ENCODE data around the gene PRR19.

The PRR19 gene

GRCh38 chr19:42349378-42350107 is 47.6 kb downstream of the PRR19 start:
- DNase-seq (ENCODE audit: low read depth, low spot score) = no peak

DNA sequence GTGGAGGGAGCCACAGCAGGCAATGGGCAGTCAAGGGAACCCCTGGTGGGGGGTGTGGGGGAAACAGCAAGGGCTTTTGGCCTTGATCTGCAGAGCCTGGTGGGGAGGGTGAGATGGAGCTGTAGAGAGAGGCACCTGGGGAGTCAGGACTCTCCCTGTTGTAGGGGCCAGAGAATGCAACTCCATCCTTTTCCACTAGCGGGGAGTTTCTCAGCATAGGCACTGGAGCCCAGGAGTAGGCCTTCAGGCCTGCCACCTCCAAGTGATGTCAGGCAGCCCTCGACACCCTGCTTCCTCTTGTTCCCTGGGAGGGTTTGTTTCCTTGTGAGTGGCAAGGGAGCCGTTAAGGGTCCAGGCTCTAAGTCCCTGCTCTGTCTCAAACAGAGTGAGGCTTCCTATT is 48.5 kb downstream of the PRR19 start:
- DNase-seq (ENCODE audit: low read depth, low spot score) = no peak

DNA sequence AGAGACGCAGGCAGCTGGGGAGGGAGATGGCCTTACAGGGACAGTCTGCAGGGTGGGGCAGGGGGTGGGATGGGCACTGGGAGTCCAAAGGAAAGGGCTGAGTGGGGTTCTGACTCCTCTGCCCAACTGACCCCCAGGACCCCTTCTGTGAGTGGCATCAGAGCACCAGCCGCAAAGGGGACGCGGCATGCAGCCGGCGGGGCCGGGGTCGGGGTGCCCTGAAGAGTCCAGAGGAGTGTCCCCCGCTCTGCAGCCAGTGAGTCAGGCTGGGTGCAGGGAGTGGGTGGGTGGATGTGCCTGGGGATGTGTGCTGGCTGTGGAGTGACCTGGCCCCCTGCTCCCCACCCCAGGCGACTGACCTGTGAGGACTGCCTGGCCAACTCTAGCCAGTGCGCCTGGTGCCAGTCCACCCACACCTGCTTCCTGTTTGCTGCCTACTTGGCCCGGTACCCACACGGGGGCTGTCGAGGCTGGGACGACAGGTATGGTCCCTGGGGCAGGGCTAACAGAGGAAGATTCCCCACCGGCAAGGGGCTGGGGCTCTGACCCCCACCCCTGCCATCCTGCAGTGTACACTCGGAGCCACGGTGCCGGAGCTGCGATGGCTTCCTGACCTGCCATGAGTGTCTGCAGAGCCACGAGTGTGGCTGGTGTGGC is 49.3 kb downstream of the PRR19 start:
- DNase-seq (ENCODE audit: low read depth, low spot score) = no peak

DNA sequence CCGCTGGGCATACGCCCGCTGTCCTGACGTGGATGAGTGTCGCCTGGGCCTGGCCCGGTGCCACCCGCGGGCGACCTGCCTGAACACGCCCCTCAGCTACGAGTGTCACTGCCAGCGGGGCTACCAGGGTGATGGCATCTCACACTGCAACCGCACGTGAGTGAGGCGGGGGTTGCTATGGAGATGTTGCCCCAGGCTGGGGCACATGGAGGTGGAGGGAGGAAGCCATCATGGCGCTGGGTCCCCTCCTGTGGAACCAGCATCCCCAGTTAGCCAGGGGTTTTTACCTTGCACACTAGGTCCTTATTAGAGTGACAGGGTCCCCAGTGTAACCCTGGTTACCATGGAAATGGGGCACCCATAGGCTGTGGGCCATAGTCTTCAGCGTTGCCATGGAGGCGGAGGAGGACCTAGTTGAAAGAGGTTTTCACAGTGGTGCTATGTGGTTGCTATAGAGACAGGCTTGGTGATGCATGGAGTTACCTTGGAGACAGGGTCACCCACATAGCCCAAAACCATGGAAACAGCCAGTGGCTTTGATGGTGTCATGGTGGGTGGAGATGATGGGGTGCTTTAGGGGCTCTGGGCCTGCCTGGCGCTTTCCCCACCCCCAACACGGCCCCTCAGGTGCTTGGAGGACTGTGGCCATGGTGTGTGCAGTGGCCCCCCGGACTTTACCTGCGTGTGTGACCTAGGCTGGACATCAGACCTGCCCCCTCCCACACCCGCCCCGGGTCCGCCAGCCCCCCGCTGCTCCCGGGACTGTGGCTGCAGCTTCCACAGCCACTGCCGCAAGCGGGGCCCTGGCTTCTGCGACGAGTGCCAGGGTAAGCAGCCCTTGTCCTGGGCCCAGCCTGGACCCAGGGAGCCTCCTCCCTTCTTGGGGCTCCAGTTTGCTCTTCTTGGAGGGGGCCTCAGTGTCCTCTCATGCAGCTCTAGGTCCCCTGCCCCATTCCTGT is 50.6 kb downstream of the PRR19 start:
- no peak for DNase-seq (ENCODE audit: low read depth, low spot score)

GRCh38 chr19:42353341-42354015 is 51.5 kb downstream of the PRR19 start:
- no peak for DNase-seq (ENCODE audit: low read depth, low spot score)

- DNase-seq (ENCODE audit: low read depth, low spot score) = no peak
These were observed 54.0 kb downstream of the PRR19 start for GRCh38 chr19:42355896-42356295.

DNA sequence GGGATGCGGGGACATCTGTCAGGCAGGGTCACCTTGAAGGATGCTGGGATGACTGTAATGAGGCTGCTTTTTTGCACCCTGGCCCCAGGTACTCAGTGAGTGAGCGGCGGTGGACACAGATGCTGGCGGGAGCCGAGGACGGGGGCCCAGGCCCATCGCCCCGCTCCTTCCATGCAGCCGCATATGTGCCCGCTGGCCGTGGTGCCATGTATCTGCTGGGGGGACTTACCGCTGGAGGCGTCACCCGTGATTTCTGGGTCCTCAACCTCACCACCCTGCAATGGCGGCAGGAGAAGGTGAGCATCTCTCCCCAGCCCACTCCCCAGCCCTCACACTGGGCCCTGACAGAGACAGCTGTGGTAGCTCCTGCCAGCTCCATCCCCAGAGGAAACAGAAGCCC is 54.8 kb downstream of the PRR19 start:
- DNase-seq (ENCODE audit: low read depth, low spot score) = no peak

DNA sequence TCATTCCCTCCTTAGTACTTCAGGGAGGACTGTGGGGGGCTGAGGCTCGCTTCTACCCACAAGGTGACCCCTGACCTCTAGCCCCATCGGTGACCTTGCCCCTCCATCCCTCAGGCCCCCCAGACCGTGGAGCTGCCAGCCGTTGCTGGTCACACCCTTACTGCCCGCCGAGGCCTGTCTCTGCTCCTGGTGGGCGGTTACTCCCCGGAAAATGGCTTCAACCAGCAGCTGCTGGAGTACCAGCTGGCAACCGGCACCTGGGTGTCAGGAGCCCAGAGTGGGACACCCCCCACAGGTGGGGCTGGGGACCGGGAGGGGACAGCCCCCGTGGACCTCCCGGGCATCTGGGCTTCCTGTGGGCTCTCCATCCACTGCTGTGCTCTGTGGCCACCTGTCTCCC is 55.4 kb downstream of the PRR19 start:
- no peak for DNase-seq (ENCODE audit: low read depth, low spot score)

Data from brain pericyte (primary cell).